HepG2 (cell line): ENCODE results near the gene DROSHA. TPM values are rescaled to one million over a fixed set of nuclear protein-coding genes. Genes with fewer than 3 reads are reported as not detected.

Source experiments
- ATAC-seq: fragments of 200-7000 bp; cut with Tn5 transposase; 3 replicates; pipeline ENCODE4 v1.9.1; 2020; ENCODE audit warnings: mild to moderate bottlenecking, moderate library complexity
- BruUV-seq: library from RNA; stranded (reverse); fragments of 400-500 nt; replicated peaks from 2 replicates; lab custom pipeline; 2021; lab: Mats Ljungman, UMichigan
- CTCF ChIA-PET: fragments of 300-600 bp; formaldehyde crosslinking; extraction: SDS; loops from one replicate; lab custom pipeline; 2021; ENCODE audit warnings: low total read pairs, inconsistent platforms, low intra/inter-chr PET ratio; lab: Yijun Ruan, JAX
- POLR2A ChIA-PET: fragments of 350-600 bp; sonication (Branson Sonifier 250); formaldehyde crosslinking; loops from one replicate; lab custom pipeline; 2020; ENCODE audit warnings: antibody characterized with exemption, inconsistent platforms; lab: Yijun Ruan, JAX
- DNase-seq: peaks from one replicate; pipeline ENCODE4 v3.0.0-alpha.2; 2015; ENCODE audit warnings: low spot score
- FAIRE-seq: peaks from 3 replicates; lab custom pipeline; 2011; peaks lifted over from hg19 to GRCh38; lab: Jason Lieb, UNC
- H2AFZ ChIP-seq: one replicate; pipeline ENCODE4 v1.6.1; 2011; ENCODE audit warnings: low read length, inconsistent platforms
- H3K27ac ChIP-seq: fragments of 300-600 bp; 3 replicates; pipeline ENCODE4 v1.8.0; 2011; ENCODE audit warnings: mixed run types, mild to moderate bottlenecking, mixed read lengths, low read length, inconsistent platforms; ENCODE audit not compliant: insufficient read depth; ENCODE audit errors: extremely low read length
- H3K27me3 ChIP-seq, 2 experiments: fragments of 200-600 bp in 1 of 2; 2 replicates in 1 of 2; 3 replicates in 1 of 2; pipeline versions ENCODE4 v1.6.0 to v1.8.0; 2011; ENCODE audit warnings: low read length in 2 of 2, mild to moderate bottlenecking in 2 of 2, moderate library complexity in 2 of 2, inconsistent platforms in 1 of 2; ENCODE audit not compliant: insufficient read depth in 2 of 2, control insufficient read depth in 1 of 2
- H3K36me3 ChIP-seq, 2 experiments: fragments of 200-600 bp in 1 of 2; replicated peaks in 1 of 2; 2 replicates in 1 of 2; 3 replicates in 1 of 2; pipeline versions ENCODE4 v1.5.1 to v1.8.0; 2011; ENCODE audit warnings: low read length in 2 of 2, inconsistent platforms in 1 of 2; ENCODE audit not compliant: insufficient read depth in 2 of 2, control insufficient read depth in 1 of 2
- H3K4me1 ChIP-seq: 2 replicates; pipeline ENCODE4 v1.5.1; 2012; ENCODE audit warnings: low read length, inconsistent platforms; ENCODE audit not compliant: insufficient read depth
- H3K4me2 ChIP-seq: 2 replicates; pipeline ENCODE4 v1.6.0; 2011; ENCODE audit warnings: low read depth, low read length, inconsistent platforms
- H3K4me3 ChIP-seq, 3 experiments: fragments of 200-600 bp in 1 of 3; sonication (generic), shearing (Covaris generic) in 1 of 3; replicated peaks in 1 of 3; 2 replicates each; pipeline ENCODE4 v1.5.1; 2011 to 2016; ENCODE audit warnings: low read length in 3 of 3, inconsistent platforms in 2 of 3, low read depth in 2 of 3, mild to moderate bottlenecking in 2 of 3, control low read depth in 1 of 3, mixed read lengths in 1 of 3; ENCODE audit not compliant: insufficient read depth in 1 of 3
- H3K79me2 ChIP-seq: one replicate; pipeline ENCODE4 v1.6.1; 2011; ENCODE audit warnings: low read length, inconsistent platforms; ENCODE audit not compliant: insufficient read depth
- H3K9ac ChIP-seq: 2 replicates; pipeline ENCODE4 v1.6.0; 2011; ENCODE audit warnings: mild to moderate bottlenecking, low read depth, low read length, inconsistent platforms; ENCODE audit not compliant: insufficient read depth
- H3K9me3 ChIP-seq: 2 replicates; pipeline ENCODE4 v1.5.1; 2012; ENCODE audit warnings: mild to moderate bottlenecking, low read length
- H4K20me1 ChIP-seq: 2 replicates; pipeline ENCODE4 v1.6.0; 2011; ENCODE audit warnings: inconsistent platforms, mild to moderate bottlenecking, low read length, moderate library complexity; ENCODE audit not compliant: insufficient read depth
- PHF8 ChIP-seq: sonication (generic); formaldehyde crosslinking; IDR thresholded peaks from 2 replicates; pipeline ENCODE4 v1.5.0; 2020; ENCODE audit warnings: missing genetic modification reagents
- SMAD3 ChIP-seq: sonication (generic); formaldehyde crosslinking; IDR thresholded peaks from 2 replicates; pipeline ENCODE4 v1.4.0; 2020; ENCODE audit warnings: missing genetic modification reagents
- U2AF1 ChIP-seq: fragments of 200-400 bp; formaldehyde crosslinking; optimal IDR thresholded peaks from 2 replicates; pipeline ENCODE3; 2017; ENCODE audit warnings: mild to moderate bottlenecking, low read depth, low read length
- ZNF343 ChIP-seq: sonication (generic); formaldehyde crosslinking; IDR thresholded peaks from 2 replicates; pipeline ENCODE4 v1.4.0; 2020; ENCODE audit warnings: mild to moderate bottlenecking, missing genetic modification reagents
- ZNF619 ChIP-seq: sonication (generic); formaldehyde crosslinking; IDR thresholded peaks from 2 replicates; pipeline ENCODE4 v1.4.0; 2020; ENCODE audit warnings: mild to moderate bottlenecking, missing genetic modification reagents
- WGBS: methylation state at CpG from one replicate; pipeline ENCODE4 v1.1.6; 2017; ENCODE audit warnings: low lambda C conversion rate; 5-methylcytosine and 5-hydroxymethylcytosine counted together
- in situ Hi-C: cut with HindIII; loops from 2 replicates; pipeline ENCODE4 v1.10.0; 2017; ENCODE audit warnings: low pct_unique_long_range_greater_than_20kb; ENCODE audit not compliant: extremely low pct_ligation_motif_present
- intact Hi-C: fragments of 100-400 bp; cut with micrococcal nuclease; formaldehyde crosslinking; loops from one replicate; pipeline ENCODE4 v1.10.0; 2022; ENCODE audit not compliant: unreplicated experiment
- polyA plus RNA-seq, 8 experiments: library from polyadenylated mRNA; depleted of rRNA in 3 of 8; stranded (reverse) in 7 of 8; unstranded in 1 of 8; fragments of >200 nt; fragmentation: Illumina TruSeq in 4 of 8; extraction: Trizol in 4 of 8; gene quantifications; 2 replicates each; pipeline versions ENCODE4 v1.2.1 to v1.2.3, GENCODE V29; 2011 to 2016; ENCODE audit warnings: low read depth in 4 of 8, missing spikeins in 1 of 8, mixed read lengths in 1 of 8; ENCODE audit not compliant: insufficient read depth in 1 of 8
- total RNA-seq, 5 experiments: library from RNA; depleted of rRNA; stranded (reverse); fragments of >200 nt; fragmentation: Illumina TruSeq; extraction: Trizol; gene quantifications; 2 replicates each; pipeline ENCODE4 v1.2.3, GENCODE V29; 2016; ENCODE audit warnings: low read depth in 1 of 5
- TF ChIP-seq, protein P1 (sequence below): IDR thresholded peaks from 2 replicates; pipeline ENCODE4 v1.6.1; 2012; ENCODE audit warnings: low read length, improper control_type of control experiment
- TF ChIP-seq, protein P2 (sequence below): IDR thresholded peaks from 2 replicates; pipeline ENCODE4 v1.6.1; 2016
- TF ChIP-seq, protein P3 (sequence below): sonication (generic); formaldehyde crosslinking; IDR thresholded peaks from 2 replicates; pipeline ENCODE4 v1.9.0; 2021; ENCODE audit warnings: missing genetic modification reagents, borderline replicate concordance
- TF ChIP-seq, protein P4 (sequence below): fragments of 450-650 bp; IDR thresholded peaks from 2 replicates; pipeline ENCODE4 v1.6.1; 2017; ENCODE audit warnings: mild to moderate bottlenecking

Gene DROSHA
- total and polyA plus RNA-seq, 2 of the 13 experiments (the other 11 are each of a cell fraction or from before 2014, with no cell fraction given): 22.3 to 29.4 TPM

DNA sequence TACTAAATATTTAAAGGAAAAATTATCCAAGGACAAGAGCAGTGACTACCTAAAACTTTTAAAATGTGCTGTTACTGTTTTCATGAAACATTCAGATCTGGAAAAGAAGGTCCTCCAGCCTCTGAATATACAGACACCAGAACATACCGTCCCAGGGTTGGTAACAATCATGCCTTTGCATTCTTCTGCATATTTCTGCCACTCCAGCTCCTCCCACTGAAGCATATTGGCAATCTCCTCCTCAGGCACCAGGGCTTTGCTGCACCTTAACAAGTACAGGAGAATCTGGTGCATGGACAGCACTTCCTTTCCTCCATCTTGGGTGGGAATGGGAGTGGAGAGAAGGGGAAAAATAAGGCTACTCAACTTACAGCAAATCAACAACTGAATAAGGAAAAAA is 60.0 kb downstream of the DROSHA start:
- in situ Hi-C loops: no loop called here
- H2AFZ ChIP-seq: no peak overlapping the region
- no peak overlapping the region for H3K27ac ChIP-seq
- no peaks in the 10 kb centered on the region for H3K79me2 ChIP-seq
- H3K36me3 ChIP-seq: peaks cover 2 to 23% of the 10 kb centered on the region in 2 experiments; a peak in 4 of 5 replicates
- ChIA-PET POLR2A (interaction anchor here (0.5 kb wide), 1 partner anchor 50 kb away, joined by 3 read pairs; no protein-coding TSS in a partner anchor), CTCF (no interaction called here)
- intact Hi-C loops: no loop called here
- H3K4me3 ChIP-seq: no peak overlapping the region
- H3K9me3 ChIP-seq: no peaks in the 10 kb centered on the region
- H3K4me1 ChIP-seq: no peaks in the 10 kb centered on the region
- no peak for FAIRE-seq
- H3K4me2 ChIP-seq: no peak overlapping the region
- no peak for ATAC-seq
- TF ChIP-seq ZNF343 (CRISPR knock-in tag) (no peak), PHF8 (CRISPR knock-in tag) (no peak), ZNF619 (CRISPR knock-in tag) (no peak), SMAD3 (no peak), U2AF1 (no peak)
- TF ChIP-seq, protein P1, sequence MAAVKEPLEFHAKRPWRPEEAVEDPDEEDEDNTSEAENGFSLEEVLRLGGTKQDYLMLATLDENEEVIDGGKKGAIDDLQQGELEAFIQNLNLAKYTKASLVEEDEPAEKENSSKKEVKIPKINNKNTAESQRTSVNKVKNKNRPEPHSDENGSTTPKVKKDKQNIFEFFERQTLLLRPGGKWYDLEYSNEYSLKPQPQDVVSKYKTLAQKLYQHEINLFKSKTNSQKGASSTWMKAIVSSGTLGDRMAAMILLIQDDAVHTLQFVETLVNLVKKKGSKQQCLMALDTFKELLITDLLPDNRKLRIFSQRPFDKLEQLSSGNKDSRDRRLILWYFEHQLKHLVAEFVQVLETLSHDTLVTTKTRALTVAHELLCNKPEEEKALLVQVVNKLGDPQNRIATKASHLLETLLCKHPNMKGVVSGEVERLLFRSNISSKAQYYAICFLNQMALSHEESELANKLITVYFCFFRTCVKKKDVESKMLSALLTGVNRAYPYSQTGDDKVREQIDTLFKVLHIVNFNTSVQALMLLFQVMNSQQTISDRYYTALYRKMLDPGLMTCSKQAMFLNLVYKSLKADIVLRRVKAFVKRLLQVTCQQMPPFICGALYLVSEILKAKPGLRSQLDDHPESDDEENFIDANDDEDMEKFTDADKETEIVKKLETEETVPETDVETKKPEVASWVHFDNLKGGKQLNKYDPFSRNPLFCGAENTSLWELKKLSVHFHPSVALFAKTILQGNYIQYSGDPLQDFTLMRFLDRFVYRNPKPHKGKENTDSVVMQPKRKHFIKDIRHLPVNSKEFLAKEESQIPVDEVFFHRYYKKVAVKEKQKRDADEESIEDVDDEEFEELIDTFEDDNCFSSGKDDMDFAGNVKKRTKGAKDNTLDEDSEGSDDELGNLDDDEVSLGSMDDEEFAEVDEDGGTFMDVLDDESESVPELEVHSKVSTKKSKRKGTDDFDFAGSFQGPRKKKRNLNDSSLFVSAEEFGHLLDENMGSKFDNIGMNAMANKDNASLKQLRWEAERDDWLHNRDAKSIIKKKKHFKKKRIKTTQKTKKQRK: no peak
- TF ChIP-seq, protein P2, sequence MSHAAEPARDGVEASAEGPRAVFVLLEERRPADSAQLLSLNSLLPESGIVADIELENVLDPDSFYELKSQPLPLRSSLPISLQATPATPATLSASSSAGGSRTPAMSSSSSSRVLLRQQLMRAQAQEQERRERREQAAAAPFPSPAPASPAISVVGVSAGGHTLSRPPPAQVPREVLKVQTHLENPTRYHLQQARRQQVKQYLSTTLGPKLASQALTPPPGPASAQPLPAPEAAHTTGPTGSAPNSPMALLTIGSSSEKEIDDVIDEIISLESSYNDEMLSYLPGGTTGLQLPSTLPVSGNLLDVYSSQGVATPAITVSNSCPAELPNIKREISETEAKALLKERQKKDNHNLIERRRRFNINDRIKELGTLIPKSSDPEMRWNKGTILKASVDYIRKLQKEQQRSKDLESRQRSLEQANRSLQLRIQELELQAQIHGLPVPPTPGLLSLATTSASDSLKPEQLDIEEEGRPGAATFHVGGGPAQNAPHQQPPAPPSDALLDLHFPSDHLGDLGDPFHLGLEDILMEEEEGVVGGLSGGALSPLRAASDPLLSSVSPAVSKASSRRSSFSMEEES (CRISPR knock-in tag): no peak
- TF ChIP-seq, protein P3, sequence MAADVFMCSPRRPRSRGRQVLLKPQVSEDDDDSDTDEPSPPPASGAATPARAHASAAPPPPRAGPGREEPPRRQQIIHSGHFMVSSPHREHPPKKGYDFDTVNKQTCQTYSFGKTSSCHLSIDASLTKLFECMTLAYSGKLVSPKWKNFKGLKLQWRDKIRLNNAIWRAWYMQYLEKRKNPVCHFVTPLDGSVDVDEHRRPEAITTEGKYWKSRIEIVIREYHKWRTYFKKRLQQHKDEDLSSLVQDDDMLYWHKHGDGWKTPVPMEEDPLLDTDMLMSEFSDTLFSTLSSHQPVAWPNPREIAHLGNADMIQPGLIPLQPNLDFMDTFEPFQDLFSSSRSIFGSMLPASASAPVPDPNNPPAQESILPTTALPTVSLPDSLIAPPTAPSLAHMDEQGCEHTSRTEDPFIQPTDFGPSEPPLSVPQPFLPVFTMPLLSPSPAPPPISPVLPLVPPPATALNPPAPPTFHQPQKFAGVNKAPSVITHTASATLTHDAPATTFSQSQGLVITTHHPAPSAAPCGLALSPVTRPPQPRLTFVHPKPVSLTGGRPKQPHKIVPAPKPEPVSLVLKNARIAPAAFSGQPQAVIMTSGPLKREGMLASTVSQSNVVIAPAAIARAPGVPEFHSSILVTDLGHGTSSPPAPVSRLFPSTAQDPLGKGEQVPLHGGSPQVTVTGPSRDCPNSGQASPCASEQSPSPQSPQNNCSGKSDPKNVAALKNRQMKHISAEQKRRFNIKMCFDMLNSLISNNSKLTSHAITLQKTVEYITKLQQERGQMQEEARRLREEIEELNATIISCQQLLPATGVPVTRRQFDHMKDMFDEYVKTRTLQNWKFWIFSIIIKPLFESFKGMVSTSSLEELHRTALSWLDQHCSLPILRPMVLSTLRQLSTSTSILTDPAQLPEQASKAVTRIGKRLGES: no peak
- TF ChIP-seq, protein P4, sequence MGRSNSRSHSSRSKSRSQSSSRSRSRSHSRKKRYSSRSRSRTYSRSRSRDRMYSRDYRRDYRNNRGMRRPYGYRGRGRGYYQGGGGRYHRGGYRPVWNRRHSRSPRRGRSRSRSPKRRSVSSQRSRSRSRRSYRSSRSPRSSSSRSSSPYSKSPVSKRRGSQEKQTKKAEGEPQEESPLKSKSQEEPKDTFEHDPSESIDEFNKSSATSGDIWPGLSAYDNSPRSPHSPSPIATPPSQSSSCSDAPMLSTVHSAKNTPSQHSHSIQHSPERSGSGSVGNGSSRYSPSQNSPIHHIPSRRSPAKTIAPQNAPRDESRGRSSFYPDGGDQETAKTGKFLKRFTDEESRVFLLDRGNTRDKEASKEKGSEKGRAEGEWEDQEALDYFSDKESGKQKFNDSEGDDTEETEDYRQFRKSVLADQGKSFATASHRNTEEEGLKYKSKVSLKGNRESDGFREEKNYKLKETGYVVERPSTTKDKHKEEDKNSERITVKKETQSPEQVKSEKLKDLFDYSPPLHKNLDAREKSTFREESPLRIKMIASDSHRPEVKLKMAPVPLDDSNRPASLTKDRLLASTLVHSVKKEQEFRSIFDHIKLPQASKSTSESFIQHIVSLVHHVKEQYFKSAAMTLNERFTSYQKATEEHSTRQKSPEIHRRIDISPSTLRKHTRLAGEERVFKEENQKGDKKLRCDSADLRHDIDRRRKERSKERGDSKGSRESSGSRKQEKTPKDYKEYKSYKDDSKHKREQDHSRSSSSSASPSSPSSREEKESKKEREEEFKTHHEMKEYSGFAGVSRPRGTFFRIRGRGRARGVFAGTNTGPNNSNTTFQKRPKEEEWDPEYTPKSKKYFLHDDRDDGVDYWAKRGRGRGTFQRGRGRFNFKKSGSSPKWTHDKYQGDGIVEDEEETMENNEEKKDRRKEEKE: no peak
- H3K9ac ChIP-seq: no peak overlapping the region
- WGBS: 95% methylated on average over 1 of the region's 1 CpG
- H3K27me3 ChIP-seq: no peaks in the 10 kb centered on the region
- no peaks in the 10 kb centered on the region for H4K20me1 ChIP-seq
- BruUV-seq: no TSS peak
- no peak for DNase-seq
